ENCODE results near the gene FARP1.

The FARP1 gene

GRCh38 chr13:98312606-98313005 is 169.7 kb downstream of the FARP1 start:
- TF ChIP-seq TEAD4 (IDR thresholded peaks at IDR 0.05) = no peak
- TF ChIP-seq RAD21 (IDR thresholded peaks at IDR 0.05; ENCODE audit: low read depth) = no peak
- TF ChIP-seq USF1 (IDR thresholded peaks at IDR 0.05) = no peak
- no peak for TF ChIP-seq EGR1 (IDR thresholded peaks at IDR 0.05)
- no peak for TF ChIP-seq FOXM1 (IDR thresholded peaks at IDR 0.05; ENCODE audit: borderline replicate concordance, low read depth)
- TF ChIP-seq MAX (IDR thresholded peaks at IDR 0.05) = no peak
- TF ChIP-seq TCF12 (IDR thresholded peaks at IDR 0.05; ENCODE audit: low read depth) = no peak
- TF ChIP-seq NFIC (IDR thresholded peaks at IDR 0.05) = no peak
- TF ChIP-seq ZBTB7A (IDR thresholded peaks at IDR 0.05; ENCODE audit: low read depth) = no peak
- no peak for TF ChIP-seq CREB1 (IDR thresholded peaks at IDR 0.05; ENCODE audit: low read depth)
- TF ChIP-seq TAF1 (IDR thresholded peaks at IDR 0.05; ENCODE audit: low read depth) = no peak
- TF ChIP-seq REST (IDR thresholded peaks at IDR 0.05; ENCODE audit: low read depth) = no peak
- TF ChIP-seq CEBPB (IDR thresholded peaks at IDR 0.05) = no peak
- no peak for TF ChIP-seq YY1 (IDR thresholded peaks at IDR 0.05; ENCODE audit: low read depth)
- TF ChIP-seq EP300 (IDR thresholded peaks at IDR 0.05; ENCODE audit: borderline replicate concordance) = no peak

GRCh38 chr13:98313023-98313921 is 170.4 kb downstream of the FARP1 start:
- no peak for TF ChIP-seq MAX (IDR thresholded peaks at IDR 0.05)
- TF ChIP-seq EP300 (IDR thresholded peaks at IDR 0.05; ENCODE audit: borderline replicate concordance) = no peak
- TF ChIP-seq USF1 (IDR thresholded peaks at IDR 0.05) = no peak
- no peak for TF ChIP-seq YY1 (IDR thresholded peaks at IDR 0.05; ENCODE audit: low read depth)
- no peak for TF ChIP-seq TAF1 (IDR thresholded peaks at IDR 0.05; ENCODE audit: low read depth)
- TF ChIP-seq ZBTB7A (IDR thresholded peaks at IDR 0.05; ENCODE audit: low read depth) = no peak
- TF ChIP-seq REST (IDR thresholded peaks at IDR 0.05; ENCODE audit: low read depth) = no peak

- TF ChIP-seq USF1 (IDR thresholded peaks at IDR 0.05) = no peak
- peak; percentile 38; the same call in 1 of the 2 replicates for TF ChIP-seq NFIC (IDR thresholded peaks at IDR 0.05)
Observed at GRCh38 chr13:98313922-98314292, 171.0 kb downstream of the FARP1 start.

- TF ChIP-seq REST (IDR thresholded peaks at IDR 0.05; ENCODE audit: low read depth) (no peak), TEAD4 (IDR thresholded peaks at IDR 0.05) (no peak), MAX (IDR thresholded peaks at IDR 0.05) (no peak), RAD21 (IDR thresholded peaks at IDR 0.05; ENCODE audit: low read depth) (no peak), NFIC (IDR thresholded peaks at IDR 0.05) (no peak)
Observed at GRCh38 chr13:98315466-98315865, 172.6 kb downstream of the FARP1 start.
